LNCaP clone FGC (cell line): ENCODE measurements around the gene DHH.
A peak's percentile ranks its signal among the peaks of the same experiment; 100 is the strongest.

Experiments
- DNase-seq: peaks from one replicate; pipeline ENCODE4 v3.0.0-alpha.2; 2011; ENCODE audit warnings: low read depth
- H3K4me3 ChIP-seq: 2 replicates; pipeline ENCODE4 v1.5.1; 2011; ENCODE audit warnings: mild to moderate bottlenecking, low read depth, low read length, control low read depth
- CTCF ChIP-seq: IDR thresholded peaks from 2 replicates; pipeline ENCODE4 v1.5.1; 2012; ENCODE audit warnings: mild to moderate bottlenecking; ENCODE audit not compliant: control insufficient read depth, insufficient read depth; ENCODE audit errors: extremely low read depth

Gene DHH

DNA sequence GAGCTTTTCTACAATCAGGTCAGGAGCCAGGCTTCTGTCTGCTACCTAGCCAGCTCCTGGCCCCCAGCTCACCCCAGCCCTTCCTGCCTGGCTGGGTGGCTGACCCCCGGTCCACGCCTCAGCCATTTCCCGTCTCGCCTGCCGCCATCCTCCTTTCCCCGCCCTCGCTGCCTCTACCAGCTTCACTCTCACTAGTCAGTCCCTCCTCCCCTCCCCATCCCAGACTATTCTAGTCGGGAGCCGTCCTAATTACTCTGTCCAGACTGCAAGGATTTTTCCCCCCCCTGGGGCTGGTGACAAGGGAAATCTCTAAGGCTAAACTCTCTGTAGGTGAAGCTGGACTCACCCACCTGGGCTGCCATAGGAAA lies 825 bp downstream of the DHH start:
- no peak for TF ChIP-seq CTCF

GRCh38 chr12:49092816-49093406 lies 1.7 kb downstream of the DHH start:
- DNase-seq: no peak
- no peak overlapping the region for H3K4me3 ChIP-seq
- no peak for TF ChIP-seq CTCF

More for the DNA sequence above, 825 bp downstream of the DHH start:
- no peak for DNase-seq
- no peak overlapping the region for H3K4me3 ChIP-seq

DNA sequence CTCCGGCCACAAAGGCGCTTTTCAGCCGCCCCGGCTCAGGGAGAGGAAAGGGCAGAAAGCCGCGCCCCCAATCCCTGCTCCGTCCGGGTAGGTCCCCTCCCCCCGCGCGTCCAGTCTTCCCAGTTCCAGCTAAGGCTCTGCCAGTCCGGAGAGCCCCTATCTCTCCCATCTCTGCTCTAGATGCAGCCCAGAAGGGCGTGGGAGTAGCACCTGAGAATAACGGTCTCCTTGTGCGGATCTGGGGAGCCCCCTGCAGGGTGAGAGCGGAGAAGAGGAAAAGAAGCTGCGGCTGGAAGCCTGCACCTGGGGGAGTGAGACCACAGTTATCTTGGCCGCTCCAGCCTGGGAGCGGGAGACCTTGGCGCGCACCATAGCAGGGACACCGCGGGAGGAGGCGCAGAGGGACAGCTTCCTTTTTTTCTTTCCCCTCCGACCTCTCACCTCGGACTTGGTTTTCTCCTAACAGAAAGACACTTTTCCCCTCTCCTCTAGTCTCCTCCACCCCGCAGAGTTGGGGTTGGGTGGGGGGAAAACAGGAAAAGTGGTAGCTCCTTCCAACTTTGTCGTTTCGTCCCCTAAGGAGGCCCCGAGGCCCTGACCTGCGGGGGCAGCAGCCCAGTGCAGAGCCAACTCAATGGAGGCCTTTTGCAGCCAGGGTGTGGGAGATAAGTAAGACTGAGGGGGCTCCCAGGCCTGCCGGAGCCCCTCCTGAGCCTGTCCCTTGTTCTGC lies 2.4 kb downstream of the DHH start:
- no peak for DNase-seq
- H3K4me3 ChIP-seq: no peak overlapping the region
- peak; percentile 40 for TF ChIP-seq CTCF

GRCh38 chr12:49091836-49092085 lies 2.8 kb downstream of the DHH start:
- H3K4me3 ChIP-seq: no peak overlapping the region
- no peak for TF ChIP-seq CTCF
- no peak for DNase-seq

- H3K4me3 ChIP-seq: no peak overlapping the region
- no peak for DNase-seq
Measured at GRCh38 chr12:49091056-49091835, 3.4 kb downstream of the DHH start.

More at GRCh38 chr12:49091056-49091835, 3.4 kb downstream of the DHH start:
- no peak for TF ChIP-seq CTCF
